HG03457 (cell line): ENCODE results near the gene TTYH3.

Experiments
- ATAC-seq: cut with Tn5 transposase; IDR thresholded peaks from one replicate; pipeline ENCODE4 v1.9.1; 2021; ENCODE audit warnings: moderate number of reproducible peaks; ENCODE audit not compliant: unreplicated experiment

TTYH3 gene

GRCh38 chr7:2633538-2634266, 1.9 kb downstream of the TTYH3 start:
- ATAC-seq: no peak

DNA sequence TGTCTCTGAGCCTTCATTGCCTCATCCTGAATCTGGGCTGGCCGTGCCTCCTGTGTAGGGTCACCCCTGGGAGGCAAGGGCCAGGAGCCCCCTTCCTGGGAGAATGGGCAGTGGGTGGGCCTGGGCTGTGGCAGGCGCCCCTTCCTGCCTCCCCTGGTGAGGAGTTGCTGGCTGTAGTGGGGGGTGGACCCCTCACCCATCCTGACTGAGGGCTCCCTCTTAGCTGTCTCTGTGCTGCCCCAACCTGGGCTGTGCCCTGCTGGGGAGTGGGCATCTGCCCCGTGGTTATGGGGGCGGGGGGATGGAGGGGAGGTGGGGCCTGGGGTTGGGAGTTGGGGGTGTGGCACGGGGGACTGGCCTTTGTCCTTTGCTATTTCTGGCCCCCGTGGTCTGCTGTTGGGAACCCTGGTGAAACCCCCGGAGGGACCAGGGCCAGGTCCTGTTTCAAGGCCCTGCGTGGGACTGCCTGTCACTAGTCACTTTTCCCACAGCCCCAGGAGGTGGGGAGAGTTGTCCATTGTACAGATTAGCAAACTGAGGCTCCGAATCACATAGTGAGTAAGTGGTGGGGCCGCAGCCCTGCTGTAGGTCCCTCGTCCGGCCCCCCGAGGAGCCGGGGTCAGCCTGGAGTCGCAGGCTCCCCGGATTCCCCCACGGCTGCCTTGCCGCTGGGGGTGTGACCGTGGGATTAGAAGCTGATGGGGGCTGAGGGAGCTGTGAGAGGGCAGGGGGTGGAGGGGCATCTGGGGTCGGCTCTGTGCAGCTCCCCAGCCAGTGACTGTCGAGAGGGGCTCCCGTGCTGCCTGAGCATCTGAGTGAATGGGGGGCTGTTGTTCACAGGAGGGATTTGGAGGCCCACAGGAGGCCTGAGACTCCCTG, 2.7 kb downstream of the TTYH3 start:
- ATAC-seq: no peak

DNA sequence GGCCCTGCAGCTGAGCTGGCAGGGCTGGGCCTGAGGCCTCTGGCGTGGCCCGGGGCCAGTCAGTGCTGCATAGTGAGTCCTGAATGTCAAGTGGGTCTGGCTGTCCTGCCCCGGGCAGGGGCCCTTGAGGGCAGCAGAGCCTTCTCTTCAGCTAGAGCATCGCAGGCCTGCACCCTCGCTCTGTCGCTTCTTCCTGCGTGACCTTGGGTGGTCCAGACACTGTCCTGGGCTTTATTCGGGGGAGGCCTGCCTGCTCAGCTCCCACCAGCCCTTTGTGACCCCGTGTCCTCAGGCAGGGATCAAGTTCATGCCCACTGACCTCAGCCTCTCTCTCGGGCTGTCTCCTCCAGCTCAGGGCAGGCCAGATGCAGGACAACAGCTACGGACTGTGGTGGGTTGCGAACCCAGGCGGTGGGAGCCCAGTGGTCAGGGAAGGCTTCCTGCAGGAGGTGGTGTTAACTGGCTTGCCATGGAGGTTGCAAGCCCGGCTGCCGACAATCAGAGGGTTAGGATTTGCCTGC, 3.4 kb downstream of the TTYH3 start:
- no peak for ATAC-seq

DNA sequence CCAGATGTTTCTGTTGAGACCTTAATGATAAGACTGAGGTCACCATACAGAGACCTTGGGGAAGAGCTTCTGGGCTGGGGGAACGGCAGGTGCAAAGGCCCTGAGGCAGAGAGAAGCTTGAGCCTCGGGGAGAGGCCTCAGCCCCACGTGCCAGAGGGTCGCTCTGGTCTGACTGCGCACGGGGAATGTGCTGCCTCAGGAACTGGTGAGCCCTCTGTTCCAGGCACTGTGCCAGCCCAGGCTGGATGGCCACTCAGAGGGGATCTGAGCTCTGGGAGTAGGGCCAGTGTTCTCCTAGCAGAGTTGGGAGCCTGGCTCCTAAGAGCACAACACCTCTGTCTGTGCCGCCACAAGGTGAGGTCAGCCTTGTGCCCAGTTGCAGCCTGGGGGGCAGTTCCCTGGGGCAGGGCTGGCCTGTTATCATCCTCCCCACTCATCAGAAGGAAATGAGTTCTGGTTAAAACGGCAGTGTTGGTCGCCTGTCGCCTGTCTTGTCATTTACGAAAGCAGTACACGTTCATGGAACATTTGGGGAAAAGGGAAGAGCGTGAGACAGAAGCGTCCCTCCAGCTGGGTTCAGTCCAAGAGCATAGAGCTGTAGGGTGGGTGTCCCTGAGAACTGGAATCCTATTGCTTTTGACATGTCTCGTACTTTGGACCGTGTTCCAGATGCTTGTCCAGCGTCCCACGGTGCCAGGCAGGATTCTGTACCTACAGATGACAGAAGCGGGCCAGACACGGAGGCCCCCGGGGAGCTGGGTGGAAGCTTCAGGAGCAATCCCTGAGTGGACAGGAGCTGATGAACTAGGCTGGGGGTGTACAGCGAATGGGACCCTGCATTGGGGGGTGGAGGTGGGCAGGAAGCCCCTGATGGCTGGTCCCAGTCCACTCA, 4.3 kb downstream of the TTYH3 start:
- no peak for ATAC-seq

GRCh38 chr7:2637066-2637471, 5.3 kb downstream of the TTYH3 start:
- no peak for ATAC-seq

- ATAC-seq: no peak
Observed at GRCh38 chr7:2637505-2638223, 5.9 kb downstream of the TTYH3 start.

- ATAC-seq: no peak
Observed at GRCh38 chr7:2638224-2638991, 6.6 kb downstream of the TTYH3 start.

- ATAC-seq: no peak
Observed at GRCh38 chr7:2639181-2639681, 7.4 kb downstream of the TTYH3 start.

GRCh38 chr7:2639695-2640481, 8.1 kb downstream of the TTYH3 start:
- ATAC-seq: no peak

GRCh38 chr7:2640482-2640830, 8.7 kb downstream of the TTYH3 start:
- no peak for ATAC-seq

- ATAC-seq: no peak
Observed at GRCh38 chr7:2640846-2641316, 9.1 kb downstream of the TTYH3 start.

- no peak for ATAC-seq
Observed at GRCh38 chr7:2641406-2642393, 9.9 kb downstream of the TTYH3 start.

DNA sequence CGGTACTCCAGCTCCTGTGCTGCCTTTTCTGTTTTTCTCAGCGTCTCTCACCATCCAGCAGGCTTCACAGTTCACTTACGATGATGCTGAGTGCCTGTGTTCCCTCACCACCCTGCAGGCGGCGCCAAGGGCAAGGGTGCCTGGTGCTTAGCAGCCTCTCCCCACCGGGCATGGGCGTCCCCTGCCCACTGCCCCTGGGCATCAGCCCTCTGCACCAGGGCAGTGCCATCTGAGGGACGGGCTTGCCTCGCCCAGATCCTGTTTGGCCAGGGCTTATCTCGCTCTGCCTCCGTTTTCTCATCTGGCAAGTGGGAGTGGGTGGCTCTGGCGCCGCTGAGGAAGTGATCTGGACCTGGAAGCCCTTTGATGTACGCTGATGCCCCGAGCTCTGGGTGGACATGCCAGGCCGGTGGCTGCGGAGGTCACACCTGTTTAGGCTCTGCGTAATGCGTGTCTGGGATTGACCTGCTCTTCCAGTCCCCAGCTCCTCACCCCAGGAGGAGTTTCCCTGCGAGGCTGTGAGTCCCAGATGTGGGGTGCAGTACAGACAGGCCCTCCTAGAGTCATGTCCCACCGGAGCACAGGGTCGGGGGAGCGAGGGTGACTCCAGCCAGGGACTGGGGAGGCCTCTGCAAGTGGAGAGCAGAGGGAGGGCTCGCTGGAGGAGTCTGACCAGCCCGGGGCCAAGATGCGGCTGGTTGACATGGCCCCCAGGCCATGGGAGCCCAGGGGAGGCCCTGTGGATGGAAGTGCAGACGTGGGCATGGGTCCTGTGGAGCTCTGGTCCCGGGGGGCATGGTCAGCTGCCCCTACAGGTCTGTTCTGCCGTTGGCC, 11.8 kb downstream of the TTYH3 start:
- ATAC-seq: no peak

DNA sequence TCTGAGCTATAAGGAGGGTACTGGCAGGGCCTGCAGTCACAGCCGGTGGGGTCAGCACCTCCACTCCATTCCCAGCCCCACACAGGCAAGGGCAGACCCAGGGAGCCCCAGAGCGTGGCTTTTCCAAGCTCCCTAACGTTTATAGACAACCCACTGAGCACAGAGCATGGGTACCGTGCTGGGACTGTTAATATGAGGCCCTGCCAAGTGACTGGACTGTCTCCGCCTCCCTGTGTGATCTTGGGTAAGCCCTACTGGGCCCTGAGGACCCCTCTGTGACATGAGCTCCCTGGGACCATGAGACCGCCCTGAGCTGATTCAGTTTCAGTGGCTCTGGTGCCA, 12.4 kb downstream of the TTYH3 start:
- no peak for ATAC-seq

GRCh38 chr7:2644562-2645273, 12.9 kb downstream of the TTYH3 start:
- peak; percentile 29 for ATAC-seq

DNA sequence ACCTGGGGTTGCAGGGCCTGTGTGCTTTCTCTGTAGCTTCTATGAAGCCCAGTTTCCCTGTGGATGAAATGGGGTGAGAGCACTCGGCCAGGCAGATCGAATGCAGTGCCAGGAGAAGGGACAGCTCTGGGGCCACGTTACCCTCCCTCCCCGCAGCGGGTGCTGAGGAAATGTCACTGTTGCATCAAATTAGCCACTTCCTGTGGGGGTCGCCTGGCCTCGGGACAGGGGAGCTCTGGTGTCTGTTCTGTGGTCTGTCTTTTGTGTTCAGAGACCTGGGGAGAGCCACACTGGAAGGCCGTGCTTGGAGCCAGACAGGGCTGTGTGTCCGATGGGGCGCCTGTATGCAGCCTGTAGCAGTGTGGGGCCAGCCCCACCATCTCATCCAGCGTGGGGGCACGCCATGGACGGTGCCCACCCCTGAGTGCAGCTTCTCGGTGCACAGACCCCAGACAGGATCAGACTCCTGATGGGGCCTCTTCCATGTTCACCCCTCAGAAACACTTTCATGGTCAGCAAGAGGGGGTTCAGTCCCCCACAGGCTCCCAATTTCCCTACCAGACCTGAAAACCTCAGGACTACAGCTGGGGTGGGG, 13.6 kb downstream of the TTYH3 start:
- peak; percentile 61 for ATAC-seq
